Rectal smooth muscle tissue (tissue), 1 donor: Measurements from ENCODE around the gene USP26.
"Not testable (repeated sequence)": the region's sequence is repeated elsewhere in the genome, so short reads cannot be mapped to it uniquely, and the experiment has no call there.

Experiments used
- H3K27ac ChIP-seq: one replicate; pipeline ENCODE4 v1.7.0; 2013; ENCODE audit warnings: low read depth, low read length, inconsistent platforms
- H3K27me3 ChIP-seq: one replicate; pipeline ENCODE4 v1.7.0; 2013; ENCODE audit warnings: low read length; ENCODE audit not compliant: control insufficient read depth, insufficient read depth
- H3K36me3 ChIP-seq: one replicate; pipeline ENCODE4 v1.7.0; 2013; ENCODE audit warnings: low read length; ENCODE audit not compliant: control insufficient read depth, insufficient read depth
- H3K4me1 ChIP-seq: one replicate; pipeline ENCODE4 v1.7.0; 2013; ENCODE audit warnings: low read length; ENCODE audit not compliant: control insufficient read depth, insufficient read depth
- H3K4me3 ChIP-seq: one replicate; pipeline ENCODE4 v1.7.0; 2013; ENCODE audit warnings: low read length
- H3K9ac ChIP-seq: one replicate; pipeline ENCODE4 v1.7.0; 2013; ENCODE audit warnings: low read length

Gene USP26

DNA sequence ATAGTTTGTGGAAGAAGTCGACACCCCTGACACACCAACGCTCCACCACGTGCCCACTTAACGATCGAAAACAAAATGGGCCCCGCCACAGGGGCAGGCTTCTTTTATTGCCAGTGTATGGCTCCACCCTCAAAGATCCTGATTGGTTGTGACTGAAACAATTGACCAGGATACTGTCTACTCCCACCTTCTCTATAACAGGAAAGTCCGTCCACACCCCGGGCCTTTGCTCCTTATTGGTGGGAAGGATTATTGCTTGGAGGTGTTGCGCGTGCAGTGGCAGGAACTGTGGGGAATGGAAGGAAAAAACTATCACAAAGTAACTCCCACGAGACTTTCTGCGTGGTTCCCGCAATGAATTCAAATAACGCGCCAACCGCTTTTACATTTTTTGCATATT is at the start of gene USP26:
TSS of gene USP26 (minus strand) at position 79 of the 400 bp plus-strand sequence. CDS start 68,889 bp downstream, outside the sequence.
- H3K4me1 ChIP-seq, result no peaks in the 10 kb centered on the region
- no peak within 1 kb of the TSS for H3K9ac ChIP-seq
- H3K36me3 ChIP-seq, result no peaks in the 10 kb centered on the region
- H3K27ac ChIP-seq, result no peak within 1 kb of the TSS
- H3K4me3 ChIP-seq, result no peak within 1 kb of the TSS
- no peaks in the 10 kb centered on the region for H3K27me3 ChIP-seq

DNA sequence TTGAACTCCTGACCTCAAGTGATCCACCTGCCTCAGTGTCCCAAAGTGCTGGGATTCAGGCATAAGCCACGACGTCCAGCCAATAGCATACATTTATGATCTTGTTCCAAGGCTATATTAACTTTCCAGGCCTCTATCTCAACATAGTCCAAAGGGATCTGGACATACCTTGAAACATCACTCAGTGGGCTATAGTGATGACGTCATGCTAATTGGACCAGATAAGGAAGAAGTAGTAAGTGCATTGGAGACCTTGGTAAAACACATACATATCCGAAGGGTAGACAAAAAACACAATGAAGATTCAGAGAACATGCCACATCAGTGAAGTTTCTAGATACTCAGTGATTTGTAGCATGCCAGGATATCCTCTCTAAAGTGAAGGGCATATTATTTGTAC is 37.4 kb upstream of the USP26 start:
- no peaks in the 10 kb centered on the region for H3K27me3 ChIP-seq
- no peaks in the 10 kb centered on the region for H3K4me1 ChIP-seq
- H3K9ac ChIP-seq, result no peak overlapping the region
- H3K27ac ChIP-seq, result no peak overlapping the region
- no peak overlapping the region for H3K4me3 ChIP-seq
- H3K36me3 ChIP-seq, result no peaks in the 10 kb centered on the region

DNA sequence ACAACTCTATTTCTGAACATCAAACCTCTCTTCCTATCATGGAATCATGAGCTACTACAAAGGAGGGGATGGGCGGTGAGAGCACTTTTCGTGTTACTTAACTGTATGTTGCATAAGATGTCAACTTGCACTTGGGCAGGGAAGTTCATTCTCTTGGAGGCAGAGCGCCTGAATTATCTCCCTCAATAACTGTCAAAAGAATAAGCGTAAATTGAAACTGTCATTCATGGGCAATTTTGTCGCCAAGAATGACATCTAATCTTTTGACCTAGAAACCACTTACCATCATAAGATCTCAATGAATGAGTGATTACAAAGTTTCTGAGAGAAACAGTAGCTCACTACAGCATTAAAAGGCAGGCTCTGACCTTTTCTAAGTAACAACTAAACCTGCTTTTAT is 23.5 kb upstream of the USP26 start:
- Histone ChIP-seq H3K4me3 (no peak overlapping the region), H3K4me1 (no peaks in the 10 kb centered on the region), H3K27me3 (no peaks in the 10 kb centered on the region), H3K36me3 (no peaks in the 10 kb centered on the region), H3K27ac (no peak overlapping the region), H3K9ac (no peak overlapping the region)

DNA sequence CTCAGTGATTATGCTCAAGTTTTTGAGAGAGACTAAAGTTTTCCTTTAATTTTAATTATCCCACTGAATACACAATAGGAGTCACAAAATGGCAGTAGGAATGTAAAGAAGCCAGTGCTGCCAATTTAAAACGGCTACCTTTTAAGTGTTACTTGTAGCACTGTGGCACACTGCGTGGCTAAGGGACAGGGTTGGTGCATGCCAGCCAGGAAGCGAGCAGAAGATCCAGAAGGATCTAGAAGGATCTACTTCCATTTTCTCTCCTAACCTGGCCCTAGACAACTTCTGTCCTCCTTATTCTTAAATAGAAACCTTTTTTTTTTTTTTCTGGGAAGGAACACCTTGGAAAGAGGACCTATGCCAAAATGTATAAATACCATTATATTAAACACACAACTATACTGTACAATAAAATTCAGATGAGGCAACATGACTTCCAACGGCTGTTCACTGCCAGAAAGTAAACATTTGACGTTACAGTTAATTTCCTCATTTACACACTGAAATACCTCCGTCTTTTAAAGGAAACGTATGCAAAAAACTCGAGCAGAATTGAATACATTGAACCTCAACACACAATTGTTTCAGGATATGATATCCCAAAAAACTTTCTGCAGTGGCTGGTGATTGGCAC is 2.7 kb downstream of the USP26 start:
- H3K9ac ChIP-seq, result no peak overlapping the region
- H3K27ac ChIP-seq, result no peak overlapping the region
- no peaks in the 10 kb centered on the region for H3K27me3 ChIP-seq
- H3K36me3 ChIP-seq, result no peaks in the 10 kb centered on the region
- no peaks in the 10 kb centered on the region for H3K4me1 ChIP-seq
- no peak overlapping the region for H3K4me3 ChIP-seq

GRCh38 chrX:133090236-133090809 is 6.6 kb downstream of the USP26 start:
- no peak overlapping the region for H3K9ac ChIP-seq
- no peaks in the 10 kb centered on the region for H3K27me3 ChIP-seq
- H3K27ac ChIP-seq, result no peak overlapping the region
- no peaks in the 10 kb centered on the region for H3K36me3 ChIP-seq
- no peaks in the 10 kb centered on the region for H3K4me1 ChIP-seq
- no peak overlapping the region for H3K4me3 ChIP-seq

- H3K4me3 ChIP-seq, result no peak overlapping the region
- no peaks in the 10 kb centered on the region for H3K27me3 ChIP-seq
- H3K27ac ChIP-seq, result no peak overlapping the region
- H3K9ac ChIP-seq, result no peak overlapping the region
- no peaks in the 10 kb centered on the region for H3K36me3 ChIP-seq
- H3K4me1 ChIP-seq, result no peaks in the 10 kb centered on the region
These were observed 7.5 kb downstream of the USP26 start for GRCh38 chrX:133089411-133089810.

DNA sequence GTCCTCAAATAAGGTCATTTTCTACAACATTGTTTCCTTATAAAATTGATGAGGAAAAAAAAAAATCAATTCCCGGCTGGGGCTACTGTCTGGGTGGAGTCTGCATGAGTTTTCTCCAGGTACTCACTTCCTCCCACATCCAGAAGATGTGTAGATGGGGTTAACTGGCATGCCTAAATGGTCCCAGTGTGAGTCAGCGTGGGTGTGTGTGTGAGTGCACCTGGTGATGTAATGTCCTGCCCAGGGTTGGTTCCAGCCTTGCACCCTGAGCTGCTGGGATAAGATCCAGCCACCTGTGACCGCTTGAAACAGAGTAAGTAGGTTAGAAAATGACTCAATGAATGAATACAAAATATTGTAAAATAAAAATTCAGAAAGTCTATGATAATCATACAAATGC is 11.1 kb downstream of the USP26 start:
- no peaks in the 10 kb centered on the region for H3K4me1 ChIP-seq
- no peak overlapping the region for H3K4me3 ChIP-seq
- no peaks in the 10 kb centered on the region for H3K36me3 ChIP-seq
- no peak overlapping the region for H3K27ac ChIP-seq
- no peaks in the 10 kb centered on the region for H3K27me3 ChIP-seq
- no peak overlapping the region for H3K9ac ChIP-seq

GRCh38 chrX:133085056-133085455 is 11.9 kb downstream of the USP26 start:
- H3K36me3 ChIP-seq, H3K4me1 ChIP-seq, H3K9ac ChIP-seq, H3K27ac ChIP-seq, H3K4me3 ChIP-seq, H3K27me3 ChIP-seq: not testable (repeated sequence)

DNA sequence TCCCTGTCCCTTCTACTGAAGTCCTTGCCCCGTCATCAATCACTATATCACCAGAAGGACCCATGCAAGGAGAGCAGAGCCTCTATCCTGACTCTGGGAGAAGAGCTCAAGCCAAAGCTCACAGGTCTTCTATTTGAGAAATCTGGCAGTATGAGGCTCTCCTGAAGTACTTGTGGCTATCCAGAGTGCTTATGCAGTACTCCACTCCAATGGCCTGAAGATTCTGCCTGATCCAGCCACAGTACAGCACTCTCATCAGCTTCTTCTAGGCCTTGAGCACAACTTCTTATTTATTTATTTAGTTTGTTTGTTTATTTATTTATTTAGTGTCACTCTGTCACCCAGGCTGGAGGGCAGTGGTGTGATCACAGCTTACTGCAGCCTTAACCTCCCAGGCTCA is 13.0 kb downstream of the USP26 start:
- H3K4me3 ChIP-seq, result no peak overlapping the region
- H3K36me3 ChIP-seq, result no peaks in the 10 kb centered on the region
- H3K27me3 ChIP-seq, result no peaks in the 10 kb centered on the region
- H3K4me1 ChIP-seq, result no peaks in the 10 kb centered on the region
- H3K27ac ChIP-seq, result no peak overlapping the region
- no peak overlapping the region for H3K9ac ChIP-seq

DNA sequence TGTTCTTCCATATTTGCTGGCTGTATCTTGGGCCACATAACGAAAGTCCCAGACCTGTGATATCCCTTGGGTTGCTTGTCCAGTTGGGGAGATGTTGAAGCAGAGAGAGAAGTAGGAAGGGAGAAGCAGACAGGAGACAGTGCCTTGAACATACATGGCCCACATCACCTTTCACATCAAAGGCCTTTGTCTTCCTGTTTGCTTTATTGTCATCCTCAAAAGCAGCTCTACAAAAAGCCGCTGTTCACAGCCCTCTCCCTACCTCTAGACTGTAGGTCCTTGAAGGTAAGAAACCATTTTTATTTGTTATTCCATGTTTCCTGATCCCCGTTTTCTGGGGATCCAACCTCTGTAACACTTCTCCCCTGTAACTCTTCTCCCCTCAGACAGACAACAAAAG is 14.9 kb downstream of the USP26 start:
- Histone ChIP-seq H3K27me3 (no peaks in the 10 kb centered on the region), H3K9ac (no peak overlapping the region), H3K4me1 (no peaks in the 10 kb centered on the region), H3K36me3 (no peaks in the 10 kb centered on the region), H3K27ac (no peak overlapping the region), H3K4me3 (no peak overlapping the region)

DNA sequence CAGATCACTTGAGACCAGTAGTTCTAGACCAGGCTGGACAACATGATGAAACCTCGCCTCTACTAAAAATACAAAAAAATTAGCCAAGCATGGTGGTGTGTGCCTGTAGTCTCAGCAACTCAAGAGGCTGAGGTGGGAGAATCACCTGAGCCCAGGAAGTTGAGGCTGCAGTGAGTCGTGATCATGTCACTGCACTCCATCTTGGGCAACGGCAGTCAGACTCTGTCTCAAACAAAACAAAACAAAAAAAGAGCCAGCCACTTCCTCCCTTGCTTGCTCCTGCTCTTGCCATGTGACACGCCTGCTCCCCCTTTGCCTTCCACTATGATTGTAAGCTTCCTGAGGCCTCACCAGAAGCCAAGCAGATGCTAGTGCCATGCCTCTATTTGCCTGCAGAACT is 19.1 kb downstream of the USP26 start:
- not testable (repeated sequence) for H3K4me1 ChIP-seq, H3K4me3 ChIP-seq, H3K9ac ChIP-seq, H3K36me3 ChIP-seq, H3K27ac ChIP-seq, H3K27me3 ChIP-seq

GRCh38 chrX:133072566-133072965 is 24.3 kb downstream of the USP26 start:
- no peak overlapping the region for H3K4me3 ChIP-seq

GRCh38 chrX:133068461-133068860 is 28.4 kb downstream of the USP26 start:
- Histone ChIP-seq H3K27ac (no peak overlapping the region), H3K27me3 (no peaks in the 10 kb centered on the region), H3K4me3 (no peak overlapping the region)

More at GRCh38 chrX:133072566-133072965, 24.3 kb downstream of the USP26 start:
- no peaks in the 10 kb centered on the region for H3K4me1 ChIP-seq
- no peaks in the 10 kb centered on the region for H3K36me3 ChIP-seq
- H3K9ac ChIP-seq, result no peak overlapping the region
- H3K27ac ChIP-seq, result no peak overlapping the region
- no peaks in the 10 kb centered on the region for H3K27me3 ChIP-seq

More at GRCh38 chrX:133068461-133068860, 28.4 kb downstream of the USP26 start:
- Histone ChIP-seq H3K9ac (no peak overlapping the region), H3K4me1 (no peaks in the 10 kb centered on the region), H3K36me3 (no peaks in the 10 kb centered on the region)
